Colonic mucosa (tissue), 4 donors: ENCODE measurements around the gene EYS. TPM values are rescaled to one million over a fixed set of nuclear protein-coding genes. Genes with fewer than 3 reads are reported as not detected.
"Not testable (repeated sequence)": the region's sequence is repeated elsewhere in the genome, so short reads cannot be mapped to it uniquely, and the experiment has no call there.

Experiments
- DNase-seq: peaks from one replicate; pipeline ENCODE4 v3.0.0-alpha.2; 2020
- H3K27ac ChIP-seq: fragments of 200-600 bp; one replicate; pipeline ENCODE4 v1.8.0; 2021
- H3K27me3 ChIP-seq: fragments of 200-600 bp; one replicate; pipeline ENCODE4 v1.8.0; 2021
- H3K36me3 ChIP-seq: fragments of 200-600 bp; one replicate; pipeline ENCODE4 v1.8.0; 2021
- H3K4me1 ChIP-seq: fragments of 200-600 bp; one replicate; pipeline ENCODE4 v1.8.0; 2021; ENCODE audit warnings: mild to moderate bottlenecking
- H3K4me3 ChIP-seq: fragments of 200-600 bp; one replicate; pipeline ENCODE4 v1.8.0; 2021
- H3K9ac ChIP-seq, 2 donors: one replicate each; pipeline ENCODE4 v1.7.0; 2013; ENCODE audit warnings: control low read depth in 2 of 2, low read depth in 2 of 2, low read length in 2 of 2
- H3K9me3 ChIP-seq: fragments of 200-600 bp; one replicate; pipeline ENCODE4 v1.8.0; 2021
- CTCF ChIP-seq: fragments of 200-600 bp; IDR thresholded peaks from one replicate; pipeline ENCODE4 v1.8.0; 2022; ENCODE audit warnings: antibody characterized with exemption, mild to moderate bottlenecking
- intact Hi-C: fragments of 100-400 bp; cut with DNase I; formaldehyde crosslinking; loops from one replicate; pipeline ENCODE4 v1.14.1; 2022
- total RNA-seq, 2 donors: library from RNA; stranded (reverse); fragmentation: NEBNext Ultra II Directional in 1 of 2; extraction: Animal tissue kit (Norgen Biotek cat#: 25700) in 1 of 2; gene quantifications; one replicate each; pipeline ENCODE4 v1.2.1, GENCODE V29; 2021
- donor health status: healthy.
- donor health status: DM: no; HTN: no; CAD: no.
- donor health status: DM: no; HTN: no; CAD: no.

Gene EYS
- total RNA-seq, 2 donors from 2014 or later = 0.64 to 0.82 TPM

- intact Hi-C loops = no loop called here
- DNase-seq = peak; percentile 50
- H3K36me3 ChIP-seq = no peaks in the 10 kb centered on the region
- H3K9me3 ChIP-seq = no peaks in the 10 kb centered on the region
- TF ChIP-seq CTCF = no peak
- no peaks in the 10 kb centered on the region for H3K4me1 ChIP-seq
- H3K27me3 ChIP-seq = no peaks in the 10 kb centered on the region
- H3K9ac ChIP-seq = no peak overlapping the region
- no peak overlapping the region for H3K4me3 ChIP-seq
- peak overlapping the region; percentile 61 for H3K27ac ChIP-seq
Observed at GRCh38 chr6:63739094-63739687, 1967.8 kb downstream of the EYS start.

GRCh38 chr6:63738190-63738589 lies 1968.8 kb downstream of the EYS start:
- H3K27ac ChIP-seq, H3K9ac ChIP-seq, H3K9me3 ChIP-seq, H3K27me3 ChIP-seq, DNase-seq, H3K4me3 ChIP-seq, intact Hi-C loops, H3K4me1 ChIP-seq, H3K36me3 ChIP-seq: not testable (repeated sequence)

GRCh38 chr6:63734923-63735322 lies 1972.1 kb downstream of the EYS start:
- Histone ChIP-seq H3K9ac (no peak overlapping the region), H3K27me3 (no peaks in the 10 kb centered on the region), H3K36me3 (no peaks in the 10 kb centered on the region), H3K4me3 (no peak overlapping the region), H3K27ac (no peak overlapping the region), H3K4me1 (no peaks in the 10 kb centered on the region), H3K9me3 (no peaks in the 10 kb centered on the region)
- no peak for DNase-seq
- TF ChIP-seq CTCF = no peak
- intact Hi-C loops = no loop called here

GRCh38 chr6:63732336-63732735 lies 1974.7 kb downstream of the EYS start:
- H3K9ac ChIP-seq = no peak overlapping the region
- H3K27ac ChIP-seq = no peak overlapping the region
- no peak for TF ChIP-seq CTCF
- H3K27me3 ChIP-seq = no peaks in the 10 kb centered on the region
- no peaks in the 10 kb centered on the region for H3K4me1 ChIP-seq
- intact Hi-C loops = no loop called here
- no peak for DNase-seq
- H3K4me3 ChIP-seq = no peak overlapping the region
- H3K36me3 ChIP-seq = no peaks in the 10 kb centered on the region
- no peaks in the 10 kb centered on the region for H3K9me3 ChIP-seq

GRCh38 chr6:63731930-63732329 lies 1975.1 kb downstream of the EYS start:
- DNase-seq = no peak
- no peak for TF ChIP-seq CTCF
- Histone ChIP-seq H3K27me3 (no peaks in the 10 kb centered on the region), H3K4me1 (no peaks in the 10 kb centered on the region), H3K27ac (no peak overlapping the region), H3K9ac (no peak overlapping the region), H3K36me3 (no peaks in the 10 kb centered on the region), H3K9me3 (no peaks in the 10 kb centered on the region), H3K4me3 (no peak overlapping the region)
- intact Hi-C loops = no loop called here

- TF ChIP-seq CTCF = no peak
- no peak for DNase-seq
- Histone ChIP-seq H3K27me3 (no peaks in the 10 kb centered on the region), H3K9me3 (no peaks in the 10 kb centered on the region), H3K4me1 (no peaks in the 10 kb centered on the region), H3K4me3 (no peak overlapping the region), H3K27ac (no peak overlapping the region), H3K36me3 (no peaks in the 10 kb centered on the region), H3K9ac (no peak overlapping the region)
- intact Hi-C loops = no loop called here
Observed at GRCh38 chr6:63730311-63730710, 1976.7 kb downstream of the EYS start.
